Neural crest cell (in vitro differentiated cells): ENCODE data around the gene KIAA1958. TPM values are rescaled to one million over a fixed set of nuclear protein-coding genes. Genes with fewer than 3 reads are reported as not detected.

Source experiments
- DNase-seq: peaks from one replicate; pipeline ENCODE4 v3.0.0; 2021; ENCODE audit warnings: low read depth, mixed read lengths, low spot score
- H3K27ac Mint-ChIP-seq: one replicate; pipeline ENCODE4 v1.8.0; 2021; ENCODE audit warnings: mild to moderate bottlenecking, mixed read lengths; ENCODE audit not compliant: unreplicated experiment
- H3K27me3 Mint-ChIP-seq: 2 replicates; pipeline ENCODE4 v1.8.0; 2021; ENCODE audit warnings: low read depth, mild to moderate bottlenecking, mixed read lengths
- H3K36me3 Mint-ChIP-seq: 2 replicates; pipeline ENCODE4 v1.8.0; 2021; ENCODE audit warnings: low read depth, mild to moderate bottlenecking, mixed read lengths
- H3K4me1 Mint-ChIP-seq: 2 replicates; pipeline ENCODE4 v1.8.0; 2021; ENCODE audit warnings: mixed read lengths
- H3K4me3 Mint-ChIP-seq: one replicate; pipeline ENCODE4 v1.8.0; 2021; ENCODE audit warnings: mild to moderate bottlenecking, mixed read lengths
- H3K9me3 Mint-ChIP-seq: 2 replicates; pipeline ENCODE4 v1.8.0; 2021; ENCODE audit warnings: mixed read lengths
- total RNA-seq: library from RNA; stranded (reverse); gene quantifications from 2 replicates; pipeline ENCODE4 v1.2.1, GENCODE V29; 2021
- TF ChIP-seq, protein P1 (sequence below): fragments of 200-600 bp; sonication (generic); conservative IDR thresholded peaks from 2 replicates; pipeline ENCODE4 v1.5.0; 2021; ENCODE audit warnings: antibody characterized with exemption, mild to moderate bottlenecking

The KIAA1958 gene
- total RNA-seq, 1 donor from 2014 or later, result 46.7 TPM

GRCh38 chr9:112462855-112463254 lies 23.8 kb upstream of the KIAA1958 start:
- Mint-ChIP-seq H3K9me3 (peaks cover 7% of the 10 kb centered on the region), H3K36me3 (peaks cover 32% of the 10 kb centered on the region), H3K27ac (no peak overlapping the region), H3K4me1 (no peaks in the 10 kb centered on the region), H3K27me3 (no peaks in the 10 kb centered on the region), H3K4me3 (no peak overlapping the region)
- DNase-seq, result no peak
- TF ChIP-seq, protein P1, sequence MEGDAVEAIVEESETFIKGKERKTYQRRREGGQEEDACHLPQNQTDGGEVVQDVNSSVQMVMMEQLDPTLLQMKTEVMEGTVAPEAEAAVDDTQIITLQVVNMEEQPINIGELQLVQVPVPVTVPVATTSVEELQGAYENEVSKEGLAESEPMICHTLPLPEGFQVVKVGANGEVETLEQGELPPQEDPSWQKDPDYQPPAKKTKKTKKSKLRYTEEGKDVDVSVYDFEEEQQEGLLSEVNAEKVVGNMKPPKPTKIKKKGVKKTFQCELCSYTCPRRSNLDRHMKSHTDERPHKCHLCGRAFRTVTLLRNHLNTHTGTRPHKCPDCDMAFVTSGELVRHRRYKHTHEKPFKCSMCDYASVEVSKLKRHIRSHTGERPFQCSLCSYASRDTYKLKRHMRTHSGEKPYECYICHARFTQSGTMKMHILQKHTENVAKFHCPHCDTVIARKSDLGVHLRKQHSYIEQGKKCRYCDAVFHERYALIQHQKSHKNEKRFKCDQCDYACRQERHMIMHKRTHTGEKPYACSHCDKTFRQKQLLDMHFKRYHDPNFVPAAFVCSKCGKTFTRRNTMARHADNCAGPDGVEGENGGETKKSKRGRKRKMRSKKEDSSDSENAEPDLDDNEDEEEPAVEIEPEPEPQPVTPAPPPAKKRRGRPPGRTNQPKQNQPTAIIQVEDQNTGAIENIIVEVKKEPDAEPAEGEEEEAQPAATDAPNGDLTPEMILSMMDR, result no peak

GRCh38 chr9:112465352-112465751 lies 21.3 kb upstream of the KIAA1958 start:
- Mint-ChIP-seq H3K27ac (no peak overlapping the region), H3K9me3 (peaks cover 7% of the 10 kb centered on the region), H3K27me3 (no peaks in the 10 kb centered on the region), H3K4me1 (no peaks in the 10 kb centered on the region), H3K36me3 (peaks cover 23% of the 10 kb centered on the region), H3K4me3 (no peak overlapping the region)
- TF ChIP-seq, protein P1, result no peak
- no peak for DNase-seq

- Mint-ChIP-seq H3K27me3 (no peaks in the 10 kb centered on the region), H3K9me3 (peaks cover 2% of the 10 kb centered on the region), H3K4me1 (no peaks in the 10 kb centered on the region), H3K27ac (no peak overlapping the region), H3K36me3 (peaks cover 34% of the 10 kb centered on the region), H3K4me3 (no peak overlapping the region)
- DNase-seq, result no peak
- TF ChIP-seq, protein P1, result no peak
Measured at GRCh38 chr9:112472996-112473395, 13.6 kb upstream of the KIAA1958 start.

DNA sequence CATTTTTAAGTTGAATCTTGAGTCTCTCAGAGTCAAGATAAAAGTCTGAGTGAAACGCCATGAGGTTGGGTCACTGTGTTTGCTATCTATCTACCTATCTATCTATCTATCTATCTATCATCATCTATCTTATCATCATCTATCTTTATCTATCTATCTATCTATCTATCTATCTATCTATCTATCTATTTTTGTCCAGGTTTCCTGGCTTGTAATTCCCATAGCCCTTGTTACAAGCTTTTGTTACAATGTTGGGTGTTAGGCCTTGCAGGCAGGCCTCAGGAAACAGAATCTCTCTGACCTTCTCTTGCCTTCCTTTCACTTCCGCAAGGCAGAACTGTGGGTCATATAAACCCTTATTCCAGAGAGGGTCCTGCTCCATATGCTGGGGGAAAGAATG lies 12.6 kb upstream of the KIAA1958 start:
- H3K9me3 Mint-ChIP-seq, result peaks cover 2% of the 10 kb centered on the region
- DNase-seq, result no peak
- H3K27me3 Mint-ChIP-seq, result no peaks in the 10 kb centered on the region
- no peak overlapping the region for H3K4me3 Mint-ChIP-seq
- no peak overlapping the region for H3K27ac Mint-ChIP-seq
- H3K36me3 Mint-ChIP-seq, result peaks cover 37% of the 10 kb centered on the region
- TF ChIP-seq, protein P1, result no peak
- no peaks in the 10 kb centered on the region for H3K4me1 Mint-ChIP-seq

GRCh38 chr9:112475318-112475717 lies 11.3 kb upstream of the KIAA1958 start:
- TF ChIP-seq, protein P1, result no peak
- no peak overlapping the region for H3K4me3 Mint-ChIP-seq
- peaks cover 2% of the 10 kb centered on the region for H3K9me3 Mint-ChIP-seq
- no peaks in the 10 kb centered on the region for H3K4me1 Mint-ChIP-seq
- no peak overlapping the region for H3K27ac Mint-ChIP-seq
- DNase-seq, result no peak
- H3K27me3 Mint-ChIP-seq, result no peaks in the 10 kb centered on the region
- H3K36me3 Mint-ChIP-seq, result peaks cover 37% of the 10 kb centered on the region

DNA sequence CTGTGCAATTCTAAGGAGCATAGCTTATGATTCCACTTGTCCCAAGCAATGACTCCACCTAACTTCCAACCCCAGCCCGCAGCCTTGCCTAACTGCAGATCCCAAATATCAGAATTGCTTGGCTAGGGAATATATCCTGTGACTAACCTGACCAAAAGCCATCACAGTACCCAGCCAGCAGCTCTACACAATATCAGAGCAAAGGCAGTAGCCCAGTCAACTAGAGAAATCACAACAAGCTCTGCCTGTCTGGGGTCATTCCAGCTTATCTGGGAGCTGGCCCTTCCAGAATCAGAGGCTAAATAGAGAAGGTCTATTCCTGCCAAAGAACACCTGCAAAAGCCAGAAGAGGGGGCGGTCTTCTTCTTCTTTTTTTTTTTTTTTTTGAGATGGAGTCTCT lies 9.3 kb upstream of the KIAA1958 start:
- Mint-ChIP-seq H3K27ac (no peak overlapping the region), H3K4me1 (no peaks in the 10 kb centered on the region), H3K27me3 (no peaks in the 10 kb centered on the region), H3K4me3 (no peak overlapping the region), H3K36me3 (peaks cover 33% of the 10 kb centered on the region), H3K9me3 (peaks cover 2% of the 10 kb centered on the region)
- DNase-seq, result no peak
- TF ChIP-seq, protein P1, result no peak
